GM12878 (cell line): ENCODE measurements around the gene C1QC. TPM values are rescaled to one million over a fixed set of nuclear protein-coding genes. Genes with fewer than 3 reads are reported as not detected.
A peak's percentile ranks its signal among the peaks of the same experiment; 100 is the strongest.

ENCODE experiments used
- ATAC-seq: fragments of 200-7000 bp; cut with Tn5 transposase; 3 replicates; pipeline ENCODE4 v1.9.1; 2020; ENCODE audit warnings: mild to moderate bottlenecking, moderate library complexity
- BruUV-seq: library from RNA; stranded (reverse); fragments of 400-500 nt; replicated peaks from 2 replicates; lab custom pipeline; 2021; lab: Mats Ljungman, UMichigan
- CTCF ChIA-PET: fragments of 300-600 bp; sonication (Branson Sonifier 250); formaldehyde crosslinking; extraction: SDS; loops from one replicate; lab custom pipeline; 2021; ENCODE audit warnings: inconsistent platforms; lab: Yijun Ruan, JAX
- POLR2A ChIA-PET: fragments of 350-600 bp; formaldehyde crosslinking; extraction: SDS; loops from one replicate; lab custom pipeline; 2021; ENCODE audit warnings: inconsistent platforms; lab: Charles Lee
- RAD21 ChIA-PET: fragments of 300-600 bp; sonication (Branson Sonifier 250); formaldehyde crosslinking; loops from one replicate; lab custom pipeline; 2023; ENCODE audit warnings: antibody characterized with exemption; ENCODE audit not compliant: unreplicated experiment; lab: Charles Lee
- SMC1A ChIA-PET: fragments of 300-600 bp; sonication (Branson Sonifier 250); formaldehyde crosslinking; loops from one replicate; lab custom pipeline; 2023; ENCODE audit not compliant: unreplicated experiment, uncharacterized antibody; lab: Charles Lee
- DNase-seq: peaks from one replicate; pipeline ENCODE4 v3.0.0-alpha.2; 2011; ENCODE audit warnings: low read depth, low spot score
- FAIRE-seq: peaks from 3 replicates; lab custom pipeline; 2011; peaks lifted over from hg19 to GRCh38; lab: Jason Lieb, UNC
- H2AFZ ChIP-seq: 2 replicates; pipeline ENCODE4 v1.6.0; 2011; ENCODE audit warnings: low read depth, low read length, control low read depth; ENCODE audit not compliant: control insufficient read depth
- H3K27ac ChIP-seq: 2 replicates; pipeline ENCODE4 v1.5.1; 2011; ENCODE audit warnings: control low read depth; ENCODE audit not compliant: control insufficient read depth, insufficient read depth
- H3K27me3 ChIP-seq, 2 experiments: replicated peaks in 1 of 2; 2 replicates each; pipeline versions ENCODE4 v1.6.0 to v1.6.1; 2011; ENCODE audit warnings: low read length in 1 of 2; ENCODE audit not compliant: control insufficient read depth in 2 of 2, insufficient read depth in 2 of 2
- H3K36me3 ChIP-seq, 2 experiments: 2 replicates each; pipeline ENCODE4 v1.5.1; 2011; ENCODE audit warnings: low read length in 1 of 2; ENCODE audit not compliant: control insufficient read depth in 2 of 2, insufficient read depth in 2 of 2
- H3K4me1 ChIP-seq: 2 replicates; pipeline ENCODE4 v1.6.1; 2011; ENCODE audit warnings: mild to moderate bottlenecking, low read length, moderate library complexity, mixed read lengths; ENCODE audit not compliant: control insufficient read depth, insufficient read depth
- H3K4me2 ChIP-seq: 2 replicates; pipeline ENCODE4 v1.6.0; 2011; ENCODE audit warnings: control low read depth; ENCODE audit not compliant: control insufficient read depth, insufficient read depth
- H3K4me3 ChIP-seq: fragments of 200-600 bp; sonication (generic); 2 replicates; pipeline ENCODE4 v1.5.1; 2016
- H3K79me2 ChIP-seq: 2 replicates; pipeline ENCODE4 v1.6.0; 2011; ENCODE audit warnings: low read length; ENCODE audit not compliant: control insufficient read depth, insufficient read depth
- H3K9ac ChIP-seq: 2 replicates; pipeline ENCODE4 v1.8.0; 2011; ENCODE audit warnings: low read length, control low read depth, mixed read lengths; ENCODE audit not compliant: control insufficient read depth, insufficient read depth
- H3K9me3 ChIP-seq: replicated peaks from 3 replicates; pipeline ENCODE4 v1.5.1; 2011; ENCODE audit warnings: mild to moderate bottlenecking, low read length; ENCODE audit not compliant: control insufficient read depth, insufficient read depth
- H4K20me1 ChIP-seq: 2 replicates; pipeline ENCODE4 v1.6.0; 2011; ENCODE audit not compliant: control insufficient read depth, insufficient read depth
- ASH2L ChIP-seq: fragments of 300-600, 200-600 bp; sonication (generic); IDR thresholded peaks from 2 replicates; pipeline ENCODE4 v1.6.1; 2017; ENCODE audit warnings: low read depth, mild to moderate bottlenecking, borderline replicate concordance
- BHLHE40 ChIP-seq, 2 experiments: fragments of 450-650 bp in 1 of 2; IDR thresholded peaks; 2 replicates each; pipeline ENCODE4 v1.6.1; 2011 to 2017; ENCODE audit warnings: low read depth in 2 of 2, borderline replicate concordance in 1 of 2, improper control_type of control experiment in 1 of 2, low read length in 1 of 2, mild to moderate bottlenecking in 1 of 2
- WGBS: methylation state at CpG from one replicate; pipeline ENCODE4 v1.1.6; 2016; ENCODE audit warnings: low lambda C conversion rate; ENCODE audit not compliant: insufficient replicate concordance, insufficient coverage; ENCODE audit errors: missing lambda C conversion rate; 5-methylcytosine and 5-hydroxymethylcytosine counted together
- in situ Hi-C: fragments of 300-500 bp; cut with MboI; formaldehyde crosslinking; loops from 9 replicates; pipeline ENCODE4 v1.14.3; 2018; ENCODE audit warnings: mixed read lengths
- intact Hi-C: fragments of 100-400 bp; cut with micrococcal nuclease; formaldehyde crosslinking; loops from one replicate; pipeline ENCODE4 v1.14.2; 2022; ENCODE audit not compliant: unreplicated experiment
- polyA plus RNA-seq, 11 experiments: library from polyadenylated mRNA; depleted of rRNA in 4 of 11; unstranded in 6 of 11; stranded (reverse) in 5 of 11; fragments of >200 nt; fragmentation: Nextera tagmentation in 4 of 11; fragmentation: Illumina TruSeq in 1 of 11; extraction: Ambion mirVana in 4 of 11; extraction: Trizol in 1 of 11; gene quantifications; 1 replicate in 1 of 11; 2 replicates in 10 of 11; pipeline versions ENCODE4 v1.2.1 to v1.2.3, GENCODE V29; 2011 to 2016; ENCODE audit warnings: inconsistent platforms in 2 of 11, missing spikeins in 2 of 11, low read depth in 1 of 11
- total RNA-seq, 4 experiments: library from RNA; depleted of rRNA in 3 of 4; stranded (reverse); fragments of >200 nt in 3 of 4; fragmentation: Illumina TruSeq in 1 of 4; extraction: Trizol in 1 of 4; gene quantifications; 2 replicates each; pipeline versions ENCODE4 v1.2.1 to v1.2.3, GENCODE V29; 2013 to 2021
- TF ChIP-seq, protein P1 (sequence below), 3 experiments: IDR thresholded peaks in 2 of 3; conservative IDR thresholded peaks in 1 of 3; 2 replicates each; pipeline ENCODE4 v1.5.1; 2011; ENCODE audit warnings: low read depth in 3 of 3, low read length in 3 of 3, mild to moderate bottlenecking in 3 of 3, control low read depth in 2 of 3, moderate library complexity in 2 of 3, inconsistent platforms in 1 of 3, mixed read lengths in 1 of 3; ENCODE audit not compliant: control insufficient read depth in 2 of 3, insufficient read depth in 1 of 3; ENCODE audit errors: extremely low read depth in 1 of 3
- TF ChIP-seq, protein P2 (sequence below): fragments of 450-650 bp; IDR thresholded peaks from 2 replicates; pipeline ENCODE4 v1.6.1; 2018; ENCODE audit warnings: mild to moderate bottlenecking, low read depth, moderate library complexity; ENCODE audit not compliant: partially characterized antibody

The C1QC gene
- total and polyA plus RNA-seq, 10 of the 15 experiments (the other 5 are each of a cell fraction or from before 2014, with no cell fraction given) = 0.74 TPM; not detected in 9

DNA sequence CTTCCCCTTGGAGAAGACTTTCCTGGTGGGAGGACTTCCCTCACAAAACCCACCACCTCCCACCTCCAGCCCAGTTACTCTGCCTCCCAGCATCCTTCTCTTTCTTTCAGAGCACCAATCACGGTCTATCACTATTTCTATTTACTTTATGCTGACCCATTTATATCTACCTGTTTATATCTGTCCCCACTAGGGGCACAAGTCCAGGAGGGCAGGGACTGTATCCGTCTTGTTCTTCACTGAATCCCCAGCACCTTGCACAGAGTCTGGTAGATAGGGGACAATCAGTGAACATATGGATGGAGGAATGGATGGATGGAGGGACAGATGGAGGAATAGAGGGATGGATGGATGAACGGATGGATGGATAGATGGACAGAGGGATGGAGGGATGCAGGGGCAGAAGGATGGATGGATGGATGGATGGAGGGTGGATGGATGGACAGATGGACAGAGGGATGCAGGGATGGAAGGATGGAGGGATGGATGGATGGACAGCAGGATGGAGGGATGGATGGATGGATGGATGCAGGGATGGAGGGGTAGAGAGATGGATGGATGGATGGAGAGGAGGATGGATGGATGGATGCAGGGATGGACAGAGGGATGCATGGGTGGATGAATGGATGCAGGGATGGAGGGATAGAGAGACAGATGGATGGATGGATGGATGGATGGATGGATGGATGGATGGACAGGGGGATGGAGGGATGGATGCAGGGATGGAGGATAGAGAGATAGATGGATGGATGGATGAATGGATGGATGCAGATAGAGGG, 15.1 kb downstream of the C1QC start:
- BruUV-seq = no TSS peak
- ATAC-seq (peak; percentile 40; the same call in 1 of the 3 replicates), DNase-seq (no peak), FAIRE-seq (no peak)
- Histone ChIP-seq H3K27me3 (no peaks in the 10 kb centered on the region; a peak in 2 of 4 replicates), H3K36me3 (no peaks in the 10 kb centered on the region), H2AFZ (no peak overlapping the region), H3K4me1 (no peaks in the 10 kb centered on the region), H3K9me3 (no peaks in the 10 kb centered on the region), H3K9ac (no peak overlapping the region), H3K4me2 (no peak overlapping the region), H3K4me3 (no peak overlapping the region), H3K27ac (no peak overlapping the region), H4K20me1 (no peaks in the 10 kb centered on the region), H3K79me2 (no peaks in the 10 kb centered on the region)
- ChIA-PET POLR2A (no interaction called here), SMC1A (no interaction called here), RAD21 (no interaction called here), CTCF (interaction anchor here (0.9 kb wide), 1 partner anchor 23 kb away, joined by 3 read pairs; no protein-coding TSS in a partner anchor)
- in situ Hi-C loops = no loop called here
- 8% methylated on average over 3 of the region's 3 CpGs for WGBS
- TF ChIP-seq ASH2L = no peak
- TF ChIP-seq, protein P1, sequence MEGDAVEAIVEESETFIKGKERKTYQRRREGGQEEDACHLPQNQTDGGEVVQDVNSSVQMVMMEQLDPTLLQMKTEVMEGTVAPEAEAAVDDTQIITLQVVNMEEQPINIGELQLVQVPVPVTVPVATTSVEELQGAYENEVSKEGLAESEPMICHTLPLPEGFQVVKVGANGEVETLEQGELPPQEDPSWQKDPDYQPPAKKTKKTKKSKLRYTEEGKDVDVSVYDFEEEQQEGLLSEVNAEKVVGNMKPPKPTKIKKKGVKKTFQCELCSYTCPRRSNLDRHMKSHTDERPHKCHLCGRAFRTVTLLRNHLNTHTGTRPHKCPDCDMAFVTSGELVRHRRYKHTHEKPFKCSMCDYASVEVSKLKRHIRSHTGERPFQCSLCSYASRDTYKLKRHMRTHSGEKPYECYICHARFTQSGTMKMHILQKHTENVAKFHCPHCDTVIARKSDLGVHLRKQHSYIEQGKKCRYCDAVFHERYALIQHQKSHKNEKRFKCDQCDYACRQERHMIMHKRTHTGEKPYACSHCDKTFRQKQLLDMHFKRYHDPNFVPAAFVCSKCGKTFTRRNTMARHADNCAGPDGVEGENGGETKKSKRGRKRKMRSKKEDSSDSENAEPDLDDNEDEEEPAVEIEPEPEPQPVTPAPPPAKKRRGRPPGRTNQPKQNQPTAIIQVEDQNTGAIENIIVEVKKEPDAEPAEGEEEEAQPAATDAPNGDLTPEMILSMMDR (IDR thresholded peaks at IDR 0.05 in 2 of 3, conservative IDR thresholded peaks at IDR 0.05 in 1 of 3; ENCODE audit: control insufficient read depth in 2 of 3, extremely low read depth in 1 of 3, insufficient read depth in 1 of 3, low read depth in 3 of 3, low read length in 3 of 3) = peak in 2 of 3 experiments; percentile 1 to 46; a peak in 2 of 6 replicates
- intact Hi-C loops = no loop called here

DNA sequence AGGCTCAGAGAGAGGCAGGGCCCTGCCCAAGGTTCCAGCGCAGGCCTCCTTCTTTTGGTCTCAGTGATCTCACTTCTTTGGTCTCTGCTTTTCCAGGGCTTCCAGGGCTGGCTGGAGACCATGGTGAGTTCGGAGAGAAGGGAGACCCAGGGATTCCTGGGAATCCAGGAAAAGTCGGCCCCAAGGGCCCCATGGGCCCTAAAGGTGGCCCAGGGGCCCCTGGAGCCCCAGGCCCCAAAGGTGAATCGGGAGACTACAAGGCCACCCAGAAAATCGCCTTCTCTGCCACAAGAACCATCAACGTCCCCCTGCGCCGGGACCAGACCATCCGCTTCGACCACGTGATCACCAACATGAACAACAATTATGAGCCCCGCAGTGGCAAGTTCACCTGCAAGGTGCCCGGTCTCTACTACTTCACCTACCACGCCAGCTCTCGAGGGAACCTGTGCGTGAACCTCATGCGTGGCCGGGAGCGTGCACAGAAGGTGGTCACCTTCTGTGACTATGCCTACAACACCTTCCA, 17.3 kb downstream of the C1QC start:
- Histone ChIP-seq H3K27me3 (no peaks in the 10 kb centered on the region; a peak in 2 of 4 replicates), H3K36me3 (no peaks in the 10 kb centered on the region), H3K4me3 (no peak overlapping the region), H3K4me2 (no peak overlapping the region), H2AFZ (no peak overlapping the region), H3K27ac (no peak overlapping the region), H3K79me2 (no peaks in the 10 kb centered on the region), H4K20me1 (no peaks in the 10 kb centered on the region), H3K4me1 (no peaks in the 10 kb centered on the region), H3K9ac (no peak overlapping the region), H3K9me3 (no peaks in the 10 kb centered on the region)
- no TSS peak for BruUV-seq
- in situ Hi-C loops = no loop called here
- POLR2A ChIA-PET = no interaction called here
- CTCF ChIA-PET = no interaction called here
- DNase-seq (no peak), FAIRE-seq (no peak), ATAC-seq (no peak)
- SMC1A ChIA-PET = no interaction called here
- RAD21 ChIA-PET = no interaction called here
- intact Hi-C loops = no loop called here
- WGBS = 41% methylated on average over 15 of the region's 19 CpGs
- TF ChIP-seq, protein P2, sequence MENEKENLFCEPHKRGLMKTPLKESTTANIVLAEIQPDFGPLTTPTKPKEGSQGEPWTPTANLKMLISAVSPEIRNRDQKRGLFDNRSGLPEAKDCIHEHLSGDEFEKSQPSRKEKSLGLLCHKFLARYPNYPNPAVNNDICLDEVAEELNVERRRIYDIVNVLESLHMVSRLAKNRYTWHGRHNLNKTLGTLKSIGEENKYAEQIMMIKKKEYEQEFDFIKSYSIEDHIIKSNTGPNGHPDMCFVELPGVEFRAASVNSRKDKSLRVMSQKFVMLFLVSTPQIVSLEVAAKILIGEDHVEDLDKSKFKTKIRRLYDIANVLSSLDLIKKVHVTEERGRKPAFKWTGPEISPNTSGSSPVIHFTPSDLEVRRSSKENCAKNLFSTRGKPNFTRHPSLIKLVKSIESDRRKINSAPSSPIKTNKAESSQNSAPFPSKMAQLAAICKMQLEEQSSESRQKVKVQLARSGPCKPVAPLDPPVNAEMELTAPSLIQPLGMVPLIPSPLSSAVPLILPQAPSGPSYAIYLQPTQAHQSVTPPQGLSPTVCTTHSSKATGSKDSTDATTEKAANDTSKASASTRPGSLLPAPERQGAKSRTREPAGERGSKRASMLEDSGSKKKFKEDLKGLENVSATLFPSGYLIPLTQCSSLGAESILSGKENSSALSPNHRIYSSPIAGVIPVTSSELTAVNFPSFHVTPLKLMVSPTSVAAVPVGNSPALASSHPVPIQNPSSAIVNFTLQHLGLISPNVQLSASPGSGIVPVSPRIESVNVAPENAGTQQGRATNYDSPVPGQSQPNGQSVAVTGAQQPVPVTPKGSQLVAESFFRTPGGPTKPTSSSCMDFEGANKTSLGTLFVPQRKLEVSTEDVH = no peak
- no peak for TF ChIP-seq BHLHE40 (IDR thresholded peaks at IDR 0.05; ENCODE audit: borderline replicate concordance in 1 of 2, low read depth in 2 of 2, low read length in 1 of 2)
